Left kidney (tissue), 2 donors: ENCODE measurements around the gene G3BP1. TPM values are rescaled to one million over a fixed set of nuclear protein-coding genes. Genes with fewer than 3 reads are reported as not detected.
A peak's percentile ranks its signal among the peaks of the same experiment; 100 is the strongest.
"Not testable (repeated sequence)": the region's sequence is repeated elsewhere in the genome, so short reads cannot be mapped to it uniquely, and the experiment has no call there.

Experiments used
- DNase-seq: peaks from one replicate; pipeline ENCODE4 v3.0.0-alpha.2; 2013
- polyA plus RNA-seq: library from polyadenylated mRNA; unstranded; fragments of 120-200 nt; gene quantifications from one replicate; pipeline ENCODE4 v1.2.1, GENCODE V29; 2013; ENCODE audit not compliant: insufficient read length

Gene G3BP1
- polyA plus RNA-seq, 1 donor, result 178 TPM

DNA sequence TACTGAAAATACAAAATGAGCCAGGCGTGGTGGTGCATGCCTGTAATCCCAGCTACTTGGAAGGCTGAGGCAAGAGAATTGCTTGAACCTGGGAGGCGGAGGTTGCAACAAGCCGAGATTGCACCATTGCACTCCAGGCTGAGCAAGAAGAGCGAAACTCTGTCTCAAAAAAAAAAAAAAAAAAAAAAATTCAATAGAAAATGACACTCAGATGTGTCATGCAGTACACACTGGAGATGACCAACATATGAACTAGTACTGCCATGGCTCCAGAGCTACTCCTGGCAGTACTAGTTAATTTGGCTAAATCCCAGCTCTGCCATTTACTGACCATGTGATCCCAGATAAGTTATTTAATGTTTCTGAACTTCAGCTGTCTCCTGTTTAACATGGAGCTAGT, 20.7 kb upstream of the G3BP1 start:
- DNase-seq, result no peak

- no peak for DNase-seq
Observed at GRCh38 chr5:151751593-151751992, 20.2 kb upstream of the G3BP1 start.

DNA sequence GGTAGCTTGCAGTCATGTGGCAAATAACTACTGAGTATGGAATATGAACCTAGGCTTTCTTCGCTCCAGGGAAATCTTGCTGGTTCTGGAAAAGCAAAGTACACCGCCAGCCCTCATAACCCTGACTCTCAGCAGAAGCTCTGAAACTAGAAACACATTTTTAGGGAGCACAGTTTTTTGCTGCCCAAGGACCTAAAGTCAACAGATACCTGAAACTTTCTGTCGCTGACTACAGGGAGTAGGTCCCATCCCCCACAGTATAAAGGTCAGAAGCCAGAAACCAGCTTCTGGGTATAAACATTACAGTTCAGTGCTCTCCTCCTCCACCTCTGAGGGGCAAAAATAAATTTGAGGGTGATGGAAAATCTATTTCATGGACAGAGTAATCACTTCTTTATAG, 16.4 kb upstream of the G3BP1 start:
- no peak for DNase-seq

GRCh38 chr5:151757233-151758140, 14.3 kb upstream of the G3BP1 start:
- DNase-seq, result no peak

DNA sequence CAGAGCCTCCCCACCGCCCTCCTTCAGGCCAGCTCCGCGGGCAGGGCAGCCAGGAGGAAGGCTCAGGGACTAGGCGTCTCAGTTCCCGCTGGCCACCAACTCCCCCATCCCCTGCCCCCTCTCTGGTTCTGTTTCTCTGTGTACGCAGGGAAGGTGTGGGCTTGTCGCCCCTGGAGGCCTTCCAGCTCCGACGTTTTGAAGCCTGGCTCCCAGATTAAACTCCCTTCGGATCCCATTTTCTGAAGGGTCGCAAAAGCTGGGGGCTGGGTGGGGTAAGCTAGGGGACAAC, 13.7 kb upstream of the G3BP1 start:
- no peak for DNase-seq

GRCh38 chr5:151758430-151759241, 13.1 kb upstream of the G3BP1 start, which contains the start of gene ATOX1:
Gene ATOX1 (minus strand): TSS chr5:151758631. CDS start chr5:151758551, 80 bp downstream.
- DNase-seq, result peak; percentile 92

DNA sequence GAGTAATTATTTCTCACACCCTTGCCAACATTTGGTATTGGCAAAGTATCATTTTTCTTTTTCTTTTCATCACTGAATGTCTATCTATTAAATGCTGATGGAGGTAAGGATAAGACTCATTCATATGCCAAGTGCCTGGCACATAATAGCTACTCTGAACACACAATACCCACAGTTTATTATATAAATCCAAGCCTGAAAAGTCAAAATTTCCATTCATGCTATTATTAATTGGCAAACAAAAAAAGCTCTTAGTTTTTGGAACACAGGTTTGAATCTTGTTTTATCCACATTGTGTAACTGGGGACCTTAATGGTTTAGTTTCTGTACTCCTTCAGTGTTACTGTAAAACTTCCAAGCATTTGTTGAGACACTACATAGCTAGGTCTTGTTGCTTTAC, 7.0 kb upstream of the G3BP1 start:
- no peak for DNase-seq

DNA sequence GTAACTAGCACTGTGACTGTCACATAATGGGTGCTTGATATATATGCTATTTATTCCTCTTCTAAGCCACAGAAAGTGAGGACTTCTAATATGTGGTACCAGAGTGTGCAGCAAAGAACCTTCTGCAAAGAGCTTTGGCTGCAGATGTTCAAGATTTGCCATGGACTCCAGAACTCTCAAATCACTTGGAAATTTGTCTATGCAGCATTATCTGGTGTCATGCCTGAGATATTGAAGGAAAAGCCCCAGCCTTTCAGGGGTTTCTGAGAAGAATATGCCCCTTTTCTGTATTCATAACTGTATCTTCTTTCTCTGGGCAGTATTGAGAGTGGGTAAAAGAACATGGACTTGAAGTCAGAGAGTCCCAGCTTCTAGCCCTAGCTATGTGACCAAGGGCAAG, 4.8 kb upstream of the G3BP1 start:
- no peak for DNase-seq

DNA sequence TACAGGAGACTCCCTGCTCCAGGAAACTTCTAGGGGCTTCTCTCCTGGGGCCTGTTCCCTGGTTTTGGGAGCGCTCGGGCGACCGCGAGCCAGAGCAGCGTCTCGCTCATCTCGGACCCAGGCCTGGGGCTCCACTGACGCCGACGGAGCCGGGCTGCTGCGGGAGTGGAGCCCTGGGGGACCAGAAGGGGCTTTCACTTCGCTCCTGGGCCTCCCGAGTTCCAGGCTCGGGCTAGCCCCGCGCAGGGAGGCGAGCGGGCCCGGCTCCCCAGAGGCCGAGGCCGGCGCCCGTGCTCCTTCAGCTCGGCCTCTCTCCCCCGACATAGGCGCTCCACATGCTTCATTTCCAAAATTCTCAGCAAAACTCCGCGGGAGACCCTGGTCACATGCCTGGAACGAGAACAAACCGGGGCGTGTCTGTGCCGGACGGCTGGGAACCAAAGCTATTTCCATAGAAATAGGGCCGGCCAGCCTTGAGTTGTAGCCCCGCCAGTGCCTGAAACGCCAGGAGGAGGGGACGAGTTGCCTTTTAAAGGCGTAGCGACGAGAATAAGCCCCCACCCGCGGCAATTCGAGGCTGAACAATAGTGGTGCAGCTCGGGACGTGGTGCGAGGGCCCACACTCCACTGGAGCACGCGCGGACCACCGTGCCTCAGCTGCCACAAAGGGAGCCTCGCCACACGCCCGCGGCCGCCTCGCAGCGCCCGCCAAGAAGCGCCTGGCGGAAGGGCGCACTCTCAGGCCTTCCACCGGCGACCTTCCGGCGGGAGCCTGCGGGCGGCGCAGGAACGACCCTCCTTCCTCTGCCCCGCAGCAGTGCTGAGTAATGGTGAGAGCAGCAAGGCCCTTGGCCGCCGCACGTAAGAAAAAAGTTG, 1.1 kb upstream of the G3BP1 start:
- peak; percentile 70 for DNase-seq

- peak; percentile 24 for DNase-seq
Observed at GRCh38 chr5:151772029-151772845, 483 bp downstream of the G3BP1 start.

DNA sequence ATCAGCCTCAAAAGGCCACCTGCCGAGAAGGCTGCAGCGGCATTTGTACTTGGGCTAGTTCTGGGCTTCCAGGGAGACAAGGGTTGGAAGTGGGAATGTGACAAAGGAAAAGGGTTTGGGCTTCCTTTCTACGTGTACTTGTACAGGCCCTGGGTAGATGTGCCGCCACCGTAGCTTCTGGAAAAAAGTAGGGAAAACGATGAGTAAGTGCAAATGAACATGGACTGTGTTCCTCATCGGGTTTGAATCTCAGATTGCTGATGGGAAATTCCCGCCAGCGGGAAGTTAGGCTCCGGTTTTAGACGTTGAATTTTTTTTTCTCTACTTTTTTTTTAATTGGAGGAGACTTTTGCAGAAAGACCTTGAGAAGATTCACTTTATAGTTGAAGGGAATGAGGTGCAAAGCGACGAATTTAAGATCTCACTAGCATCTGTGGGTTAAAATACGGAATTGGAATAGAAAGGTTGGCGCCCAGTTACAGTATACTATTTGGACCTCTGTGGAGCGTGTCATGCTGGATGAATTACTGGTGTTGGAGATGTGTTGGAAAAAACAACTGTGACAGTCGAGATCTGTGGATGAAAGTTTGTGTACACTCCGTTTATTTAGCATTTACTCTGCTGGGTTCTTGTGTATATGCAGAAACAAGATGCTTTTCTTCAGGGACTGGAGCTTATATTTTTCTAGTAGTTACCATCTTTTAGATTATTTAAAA, 1.2 kb downstream of the G3BP1 start:
- DNase-seq, result no peak

DNA sequence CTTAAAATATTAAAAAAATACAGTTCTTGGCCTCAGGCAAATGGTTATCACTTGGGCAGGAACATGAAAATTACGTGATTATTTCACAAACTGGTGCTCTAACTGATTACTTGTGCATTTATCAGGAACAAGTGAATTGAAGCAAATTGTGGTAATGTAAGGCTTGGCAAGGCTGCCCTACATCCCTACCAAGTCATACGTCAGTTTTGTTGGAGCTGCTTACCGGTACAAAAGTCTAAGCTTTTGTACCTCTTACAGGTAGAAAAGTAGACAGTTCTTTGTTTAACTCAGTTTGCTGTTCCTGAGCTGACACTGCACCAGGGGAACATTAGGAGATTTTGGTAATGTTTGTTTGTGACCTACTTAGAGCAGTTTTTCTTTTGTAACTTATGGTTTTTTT, 2.2 kb downstream of the G3BP1 start:
- no peak for DNase-seq

DNA sequence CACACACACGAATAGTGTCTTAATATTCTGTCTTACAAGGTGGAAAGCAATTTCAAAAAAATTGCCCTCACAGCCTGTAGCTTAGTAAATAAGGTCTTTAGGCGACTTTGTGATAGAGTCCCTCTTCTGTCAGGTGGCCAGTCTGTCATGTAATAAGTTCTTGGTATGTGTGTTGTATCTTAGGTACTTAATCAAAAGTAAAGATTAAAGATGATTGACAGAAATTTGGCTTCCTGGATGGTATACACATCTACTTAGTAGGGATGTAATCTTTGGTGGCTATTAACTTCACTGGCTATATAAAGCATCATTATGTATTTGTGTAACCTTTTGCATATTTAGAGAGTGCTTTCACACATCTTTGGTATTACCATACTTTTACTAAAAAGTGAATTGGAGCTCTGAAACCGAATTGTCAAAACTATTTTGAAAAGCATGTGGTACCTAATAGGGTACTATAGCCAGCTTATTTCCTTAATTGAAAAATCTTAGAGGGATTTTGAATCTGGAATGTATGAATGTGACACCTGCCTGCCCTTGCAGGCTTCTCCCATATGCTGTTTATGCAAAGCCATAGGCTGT, 3.4 kb downstream of the G3BP1 start:
- no peak for DNase-seq

DNA sequence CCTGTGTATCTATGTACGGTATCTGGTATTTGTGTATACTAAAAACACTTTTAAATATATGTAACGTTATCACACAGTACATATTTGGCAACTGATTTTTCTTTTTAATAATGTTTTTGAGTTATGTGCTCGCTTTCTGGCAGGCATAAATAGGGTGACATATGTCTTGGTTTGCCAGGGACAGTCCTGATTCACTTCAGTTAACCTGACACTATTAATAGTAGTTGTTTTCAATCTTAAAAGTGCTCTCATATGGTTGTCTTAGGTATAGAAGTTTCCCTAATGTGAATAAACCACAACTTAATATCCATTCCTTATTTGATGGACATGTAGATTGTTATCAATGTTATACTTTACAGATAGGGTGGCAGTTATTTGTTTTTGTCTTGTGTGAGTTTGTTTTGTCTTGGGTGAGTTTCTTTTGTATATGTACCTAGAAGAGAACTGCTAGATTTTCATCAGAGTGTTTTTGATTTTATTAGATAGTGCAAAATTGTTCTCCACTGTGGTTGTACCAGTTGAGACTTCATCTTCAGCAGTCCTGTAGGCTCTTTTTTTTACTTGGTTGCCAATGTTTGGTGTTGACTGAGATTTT, 7.9 kb downstream of the G3BP1 start:
- no peak for DNase-seq

- no peak for DNase-seq
Observed at GRCh38 chr5:151780348-151780747, 8.6 kb downstream of the G3BP1 start.

- DNase-seq, result no peak
Observed at GRCh38 chr5:151781201-151781600, 9.4 kb downstream of the G3BP1 start.

- not testable (repeated sequence) for DNase-seq
Observed at GRCh38 chr5:151783664-151784063, 11.9 kb downstream of the G3BP1 start.

- no peak for DNase-seq
Observed at GRCh38 chr5:151784141-151784540, 12.4 kb downstream of the G3BP1 start.

DNA sequence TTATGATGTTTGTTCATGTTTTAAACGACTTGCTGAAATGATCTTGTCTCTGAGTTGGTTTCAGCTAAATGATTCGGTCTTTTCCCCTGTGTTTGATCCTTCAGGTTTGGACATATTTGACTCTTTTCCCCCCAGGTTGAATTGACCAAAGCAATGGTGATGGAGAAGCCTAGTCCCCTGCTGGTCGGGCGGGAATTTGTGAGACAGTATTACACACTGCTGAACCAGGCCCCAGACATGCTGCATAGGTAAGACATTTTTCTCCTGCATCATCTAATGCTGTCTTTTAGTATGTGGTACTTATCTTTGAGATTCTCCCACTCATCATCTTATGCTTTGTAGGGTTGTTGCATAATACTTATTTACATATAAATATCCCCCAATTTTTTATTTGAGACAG, 14.7 kb downstream of the G3BP1 start:
- no peak for DNase-seq

- no peak for DNase-seq
Observed at GRCh38 chr5:151787817-151788216, 16.1 kb downstream of the G3BP1 start.
